Smooth muscle cell (in vitro differentiated cells): ENCODE results near the gene SNX6. TPM values are rescaled to one million over a fixed set of nuclear protein-coding genes. Genes with fewer than 3 reads are reported as not detected.

Experiments
- DNase-seq: peaks from one replicate; lab custom pipeline; 2025; ENCODE audit not compliant: unreplicated experiment; lab: John Stamatoyannopoulos, UW
- H2AFZ ChIP-seq: fragments of 200-600 bp; sonication (generic); 2 replicates; pipeline ENCODE4 v1.6.0; 2016; ENCODE audit warnings: antibody characterized with exemption, low read depth, mild to moderate bottlenecking
- H3F3A ChIP-seq: fragments of 200-600 bp; sonication (generic); 2 replicates; pipeline ENCODE4 v1.6.0; 2017; ENCODE audit warnings: antibody characterized with exemption, low read depth
- H3K27ac ChIP-seq: fragments of 200-600 bp; sonication (generic); 2 replicates; pipeline ENCODE4 v1.5.1; 2016; ENCODE audit warnings: low read depth, mild to moderate bottlenecking
- H3K27me3 ChIP-seq: fragments of 200-600 bp; sonication (generic); 2 replicates; pipeline ENCODE4 v1.6.1; 2016; ENCODE audit warnings: low read depth, mild to moderate bottlenecking
- H3K36me3 ChIP-seq: fragments of 200-600 bp; sonication (generic); 2 replicates; pipeline ENCODE4 v1.5.1; 2016; ENCODE audit warnings: low read depth
- H3K4me1 ChIP-seq: fragments of 200-600 bp; sonication (generic); 2 replicates; pipeline ENCODE4 v1.5.1; 2016; ENCODE audit warnings: low read depth
- H3K4me2 ChIP-seq: fragments of 200-600 bp; sonication (generic); 2 replicates; pipeline ENCODE4 v1.6.0; 2016; ENCODE audit warnings: mild to moderate bottlenecking
- H3K4me3 ChIP-seq: fragments of 200-600 bp; sonication (generic); 2 replicates; pipeline ENCODE4 v1.5.1; 2016; ENCODE audit warnings: mild to moderate bottlenecking
- H3K79me2 ChIP-seq: fragments of 200-600 bp; sonication (generic); 2 replicates; pipeline ENCODE4 v1.6.0; 2016; ENCODE audit warnings: low read depth, mild to moderate bottlenecking
- H3K9ac ChIP-seq: fragments of 200-600 bp; sonication (generic); 2 replicates; pipeline ENCODE4 v1.6.0; 2016; ENCODE audit warnings: low read depth
- H3K9me3 ChIP-seq: fragments of 200-600 bp; sonication (generic); replicated peaks from 2 replicates; pipeline ENCODE4 v1.5.1; 2016; ENCODE audit warnings: low read depth
- H4K20me1 ChIP-seq: fragments of 200-600 bp; sonication (generic); 2 replicates; pipeline ENCODE4 v1.6.0; 2016; ENCODE audit warnings: low read depth
- WGBS: methylation state at CpG from one replicate; pipeline ENCODE4 v1.1.7; 2016; ENCODE audit warnings: low lambda C conversion rate; 5-methylcytosine and 5-hydroxymethylcytosine counted together
- polyA plus RNA-seq: library from polyadenylated mRNA; unstranded; fragments of >200 nt; fragmentation: Nextera tagmentation; extraction: Ambion mirVana; gene quantifications from 2 replicates; pipeline ENCODE4 v1.2.1, GENCODE V29; 2016
- total RNA-seq: library from RNA; depleted of rRNA; stranded (reverse); fragments of >200 nt; gene quantifications from 2 replicates; pipeline ENCODE4 v1.2.3, GENCODE V29; 2014
- TF ChIP-seq, protein P1 (sequence below): fragments of 200-600 bp; sonication (generic); IDR thresholded peaks from 2 replicates; pipeline ENCODE4 v1.5.1; 2017; ENCODE audit warnings: borderline replicate concordance, mild to moderate bottlenecking, antibody characterized with exemption; ENCODE audit not compliant: insufficient read depth, poor library complexity, severe bottlenecking

The SNX6 gene
- total and polyA plus RNA-seq, 2 experiments from 2014 or later = 55.7 to 192 TPM

DNA sequence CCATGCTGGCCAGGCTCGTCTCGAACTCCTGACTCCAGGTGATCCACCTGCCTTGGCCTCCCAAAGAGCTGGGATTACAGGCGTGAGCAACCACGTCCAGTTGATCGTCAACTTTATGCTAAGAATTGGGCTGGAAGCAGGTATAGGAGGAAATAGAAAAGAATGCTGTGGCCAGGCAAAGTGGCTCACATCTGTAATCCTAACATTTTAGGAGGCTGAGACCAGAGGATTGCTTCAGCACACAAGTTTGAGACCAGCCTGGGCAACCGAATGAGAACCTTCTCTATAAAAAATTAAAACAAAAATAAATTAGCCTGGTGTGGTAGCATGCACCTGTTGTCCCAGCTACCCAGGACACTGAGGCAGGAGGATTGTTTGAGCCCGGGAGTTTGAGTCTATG lies 37.1 kb upstream of the SNX6 start:
- no peak overlapping the region for H2AFZ ChIP-seq
- H3K4me3 ChIP-seq = no peak overlapping the region
- no peaks in the 10 kb centered on the region for H3K27me3 ChIP-seq
- H4K20me1 ChIP-seq = no peaks in the 10 kb centered on the region
- no peak for DNase-seq
- no peak overlapping the region for H3K9ac ChIP-seq
- no peaks in the 10 kb centered on the region for H3K9me3 ChIP-seq
- H3K27ac ChIP-seq = no peak overlapping the region
- H3K4me2 ChIP-seq = no peak overlapping the region
- 93% methylated on average over 7 of the region's 7 CpGs for WGBS
- H3K36me3 ChIP-seq = no peaks in the 10 kb centered on the region
- H3F3A ChIP-seq = no peaks in the 10 kb centered on the region
- H3K79me2 ChIP-seq = no peaks in the 10 kb centered on the region
- TF ChIP-seq, protein P1, sequence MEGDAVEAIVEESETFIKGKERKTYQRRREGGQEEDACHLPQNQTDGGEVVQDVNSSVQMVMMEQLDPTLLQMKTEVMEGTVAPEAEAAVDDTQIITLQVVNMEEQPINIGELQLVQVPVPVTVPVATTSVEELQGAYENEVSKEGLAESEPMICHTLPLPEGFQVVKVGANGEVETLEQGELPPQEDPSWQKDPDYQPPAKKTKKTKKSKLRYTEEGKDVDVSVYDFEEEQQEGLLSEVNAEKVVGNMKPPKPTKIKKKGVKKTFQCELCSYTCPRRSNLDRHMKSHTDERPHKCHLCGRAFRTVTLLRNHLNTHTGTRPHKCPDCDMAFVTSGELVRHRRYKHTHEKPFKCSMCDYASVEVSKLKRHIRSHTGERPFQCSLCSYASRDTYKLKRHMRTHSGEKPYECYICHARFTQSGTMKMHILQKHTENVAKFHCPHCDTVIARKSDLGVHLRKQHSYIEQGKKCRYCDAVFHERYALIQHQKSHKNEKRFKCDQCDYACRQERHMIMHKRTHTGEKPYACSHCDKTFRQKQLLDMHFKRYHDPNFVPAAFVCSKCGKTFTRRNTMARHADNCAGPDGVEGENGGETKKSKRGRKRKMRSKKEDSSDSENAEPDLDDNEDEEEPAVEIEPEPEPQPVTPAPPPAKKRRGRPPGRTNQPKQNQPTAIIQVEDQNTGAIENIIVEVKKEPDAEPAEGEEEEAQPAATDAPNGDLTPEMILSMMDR = no peak
- H3K4me1 ChIP-seq = no peaks in the 10 kb centered on the region

DNA sequence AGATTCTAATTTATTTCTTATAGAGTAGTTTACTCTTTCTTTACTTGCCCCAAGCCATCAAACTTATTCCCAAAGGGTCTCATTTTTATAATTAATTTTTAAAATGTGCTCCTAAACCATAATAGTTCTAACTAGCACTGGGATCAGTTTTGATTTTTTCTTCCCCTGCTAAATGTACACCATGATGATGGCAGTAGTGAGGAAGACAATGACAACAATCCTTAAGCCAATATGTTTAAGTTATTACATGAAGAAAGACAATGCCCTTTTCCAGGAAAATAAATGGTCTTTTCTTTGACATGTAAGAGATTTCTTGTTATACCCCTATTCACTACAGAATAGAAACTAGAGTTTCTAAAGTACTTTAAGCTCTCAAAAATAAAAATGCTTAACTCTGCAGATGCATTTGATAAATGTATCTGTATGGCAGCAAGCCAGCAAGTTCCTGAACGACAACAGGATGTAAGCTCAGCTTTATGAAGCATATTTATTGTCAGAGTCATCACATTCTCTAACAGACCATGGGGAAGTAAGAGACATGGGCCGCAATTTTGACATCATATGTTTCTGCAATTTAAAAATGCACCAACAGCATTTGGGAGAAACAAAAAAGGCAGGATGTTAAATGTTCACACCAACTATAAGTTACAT lies 36.0 kb upstream of the SNX6 start:
- no peaks in the 10 kb centered on the region for H3K79me2 ChIP-seq
- no peak overlapping the region for H3K4me3 ChIP-seq
- no peaks in the 10 kb centered on the region for H3K4me1 ChIP-seq
- no peaks in the 10 kb centered on the region for H3K36me3 ChIP-seq
- H2AFZ ChIP-seq = no peak overlapping the region
- H3K9me3 ChIP-seq = no peaks in the 10 kb centered on the region
- H4K20me1 ChIP-seq = no peaks in the 10 kb centered on the region
- H3K27ac ChIP-seq = no peak overlapping the region
- 9% methylated on average over 2 of the region's 2 CpGs for WGBS
- no peaks in the 10 kb centered on the region for H3F3A ChIP-seq
- TF ChIP-seq, protein P1 = no peak
- H3K4me2 ChIP-seq = peak overlapping the region; percentile 36
- no peaks in the 10 kb centered on the region for H3K27me3 ChIP-seq
- no peak for DNase-seq
- H3K9ac ChIP-seq = no peak overlapping the region

GRCh38 chr14:34662561-34663088 lies 32.7 kb upstream of the SNX6 start:
- Histone ChIP-seq H3K36me3 (no peaks in the 10 kb centered on the region), H3F3A (no peaks in the 10 kb centered on the region), H3K4me3 (no peak overlapping the region), H4K20me1 (no peaks in the 10 kb centered on the region), H3K4me1 (no peaks in the 10 kb centered on the region), H3K27me3 (no peaks in the 10 kb centered on the region), H3K27ac (no peak overlapping the region), H3K79me2 (no peaks in the 10 kb centered on the region), H3K4me2 (no peak overlapping the region), H3K9ac (no peak overlapping the region), H3K9me3 (no peaks in the 10 kb centered on the region), H2AFZ (no peak overlapping the region)
- WGBS = 93% methylated on average over 4 of the region's 4 CpGs
- TF ChIP-seq, protein P1 = no peak
- no peak for DNase-seq

GRCh38 chr14:34660796-34661195 lies 30.8 kb upstream of the SNX6 start:
- Histone ChIP-seq H3K27me3 (no peaks in the 10 kb centered on the region), H3K4me2 (no peak overlapping the region), H3K36me3 (no peaks in the 10 kb centered on the region), H3K79me2 (no peaks in the 10 kb centered on the region), H3K4me1 (no peaks in the 10 kb centered on the region), H3K9me3 (no peaks in the 10 kb centered on the region), H4K20me1 (no peaks in the 10 kb centered on the region), H3K4me3 (no peak overlapping the region), H3K27ac (no peak overlapping the region), H2AFZ (no peak overlapping the region), H3F3A (no peaks in the 10 kb centered on the region), H3K9ac (no peak overlapping the region)
- no peak for DNase-seq
- TF ChIP-seq, protein P1 = no peak
